ENCODE data around the gene CACTIN. TPM values are rescaled to one million over a fixed set of nuclear protein-coding genes. Genes with fewer than 3 reads are reported as not detected.

Gene CACTIN
- total and polyA plus RNA-seq, 2 of the 8 experiments (the other 6 are each of a cell fraction or from before 2014, with no cell fraction given): 25.8 to 29.9 TPM

DNA sequence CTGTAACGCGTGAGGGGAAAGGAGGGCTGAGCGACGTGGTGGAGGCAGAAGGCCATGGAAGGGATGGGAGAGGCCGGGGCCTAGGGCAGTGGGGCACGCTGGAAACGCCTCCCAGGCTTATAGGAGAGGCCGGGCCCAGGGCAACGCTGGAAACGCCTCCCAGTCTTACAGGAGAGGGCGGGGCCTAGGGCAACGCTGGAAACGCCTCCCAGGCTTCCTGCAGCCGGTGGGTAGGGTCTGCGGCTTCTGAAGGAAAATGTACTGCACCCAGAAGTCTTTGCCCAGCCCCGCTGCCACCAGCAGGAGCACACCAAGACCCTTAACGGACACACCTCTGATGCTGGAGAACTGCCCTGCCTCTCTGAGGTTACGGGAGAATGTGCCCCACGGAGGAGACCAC lies 9.1 kb downstream of the CACTIN start:
- Histone ChIP-seq H3K18ac (ENCODE audit: extremely low read depth, low read length) (no peak overlapping the region), H3K56ac (replicated peaks; ENCODE audit: insufficient read length, low read depth, low read length) (no peak overlapping the region), H4K20me1 (replicated peaks in 1 of 2; ENCODE audit: control insufficient read depth in 1 of 2, insufficient read depth in 2 of 2, low read length in 2 of 2) (peaks cover under 1 to 13% of the 10 kb centered on the region in 2 experiments), H3K36me3 (ENCODE audit: control insufficient read depth in 2 of 4, insufficient read depth in 4 of 4, low read length in 3 of 4) (peaks cover 0 to 6% (median 1%) of the 10 kb centered on the region in 4 experiments; a peak in 2 of 8 replicates), H3K4me1 (replicated peaks in 1 of 4; ENCODE audit: control insufficient read depth in 3 of 4, insufficient read depth in 4 of 4, low read length in 3 of 4) (peaks cover 0 to 3% (median under 1%) of the 10 kb centered on the region in 4 experiments; a peak in 3 of 7 replicates), H4K5ac (ENCODE audit: insufficient read length, low read depth, low read length) (no peak overlapping the region), H3K4ac (replicated peaks; ENCODE audit: insufficient read length, low read depth, low read length) (no peak overlapping the region), H2BK15ac (ENCODE audit: low read length) (no peak overlapping the region), H3K4me3 (ENCODE audit: extremely low read depth in 1 of 4, insufficient read depth in 2 of 4, low read depth in 3 of 4, low read length in 4 of 4) (no peak overlapping the region), H3K4me2 (ENCODE audit: insufficient read depth in 1 of 2, low read depth in 2 of 2, low read length in 2 of 2) (no peak overlapping the region), H3K27me3 (replicated peaks in 1 of 4; ENCODE audit: control insufficient read depth in 3 of 4, extremely low read depth in 1 of 4, insufficient read depth in 3 of 4, low read length in 3 of 4) (no peaks in the 10 kb centered on the region), H2AFZ (ENCODE audit: low read length) (no peak overlapping the region), H4K91ac (replicated peaks; ENCODE audit: insufficient read length, low read length) (no peak overlapping the region), H3K23ac (ENCODE audit: insufficient read length) (no peak overlapping the region), H4K8ac (ENCODE audit: extremely low read depth, insufficient read depth, low read length) (no peak overlapping the region), H2BK12ac (ENCODE audit: low read depth, low read length) (no peak overlapping the region), H3K9me3 (ENCODE audit: insufficient read depth in 2 of 2, low read depth in 1 of 2, low read length in 1 of 2) (no peaks in the 10 kb centered on the region), H2AK5ac (ENCODE audit: low read depth, low read length) (no peak overlapping the region), H3K9ac (replicated peaks in 1 of 4; ENCODE audit: extremely low read depth in 1 of 4, low read depth in 3 of 4, low read length in 3 of 4) (no peak overlapping the region), H3K23me2 (ENCODE audit: low read depth, low read length) (no peaks in the 10 kb centered on the region), H3K14ac (ENCODE audit: insufficient read length) (no peak overlapping the region), H2BK120ac (replicated peaks; ENCODE audit: low read depth, low read length) (no peak overlapping the region), H2BK5ac (ENCODE audit: low read depth, low read length) (no peak overlapping the region), H3K79me2 (ENCODE audit: control insufficient read depth in 1 of 2, insufficient read depth in 2 of 2, low read length in 2 of 2) (no peaks in the 10 kb centered on the region), H3K27ac (ENCODE audit: low read depth, low read length) (no peak overlapping the region), H2BK20ac (ENCODE audit: low read length) (no peak overlapping the region), H3K79me1 (ENCODE audit: low read depth, low read length) (no peaks in the 10 kb centered on the region; the same call in 1 of the 2 replicates)
- TF ChIP-seq JUN (IDR thresholded peaks at IDR 0.05; ENCODE audit: low read depth, low read length) (no peak), EZH2 (IDR thresholded peaks at IDR 0.05; ENCODE audit: low read depth, low read length, severe bottlenecking) (no peak), YY1 (IDR thresholded peaks at IDR 0.05; ENCODE audit: low read depth, low read length) (no peak), SRF (IDR thresholded peaks at IDR 0.05; ENCODE audit: low read depth, low read length) (no peak), JUND (IDR thresholded peaks at IDR 0.05; ENCODE audit: low read length) (no peak), TCF12 (IDR thresholded peaks at IDR 0.05; ENCODE audit: low read depth, low read length) (no peak)
- TF ChIP-seq, protein P1, sequence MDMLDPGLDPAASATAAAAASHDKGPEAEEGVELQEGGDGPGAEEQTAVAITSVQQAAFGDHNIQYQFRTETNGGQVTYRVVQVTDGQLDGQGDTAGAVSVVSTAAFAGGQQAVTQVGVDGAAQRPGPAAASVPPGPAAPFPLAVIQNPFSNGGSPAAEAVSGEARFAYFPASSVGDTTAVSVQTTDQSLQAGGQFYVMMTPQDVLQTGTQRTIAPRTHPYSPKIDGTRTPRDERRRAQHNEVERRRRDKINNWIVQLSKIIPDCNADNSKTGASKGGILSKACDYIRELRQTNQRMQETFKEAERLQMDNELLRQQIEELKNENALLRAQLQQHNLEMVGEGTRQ (IDR thresholded peaks at IDR 0.05; ENCODE audit: low read length): no peak
- no peak for DNase-seq (ENCODE audit: low read depth in 1 of 2, low spot score in 2 of 2)
- 90% methylated on average over 19 of the region's 19 CpGs; no CpG with 5 or more reads in 1 of the 2 experiments for WGBS, 2 experiments (ENCODE audit: extremely low coverage in 1 of 2, insufficient coverage in 1 of 2, insufficient read length in 1 of 2, insufficient replicate concordance in 2 of 2, low coverage in 1 of 2, low lambda C conversion rate in 2 of 2, missing lambda C conversion rate in 1 of 2)
- FAIRE-seq: no peak
- ChIA-PET CTCF (ENCODE audit: partially characterized antibody) (interaction anchor here (0.9 to 7.3 kb wide), 4 partner anchors 9 to 32 kb away, joined by 3 to 38 read pairs (median 26); partner anchors contain the start of genes GIPC3 and TBXA2R), POLR2A (ENCODE audit: partially characterized antibody) (no interaction called here)
